SK-N-SH treated with all-trans-retinoic acid at 6 μM for 48 hours (cell line): Measurements from ENCODE around the gene SVIL.

ENCODE experiments used
- ARNTL ChIP-seq: fragments of 450-650 bp; formaldehyde crosslinking; IDR thresholded peaks from 2 replicates; pipeline ENCODE4 v1.5.0; 2020; ENCODE audit warnings: low read depth, mild to moderate bottlenecking, moderate library complexity, borderline replicate concordance
- BACH2 ChIP-seq: fragments of 250-450 bp; sonication (Bioruptor Pico); IDR thresholded peaks from 2 replicates; pipeline ENCODE4 v1.9.0; 2021; ENCODE audit warnings: mild to moderate bottlenecking, borderline replicate concordance
- CREB5 ChIP-seq: fragments of 250-450 bp; sonication (Bioruptor Pico); IDR thresholded peaks from 2 replicates; pipeline ENCODE4 v1.5.1; 2020; ENCODE audit warnings: low read depth, mild to moderate bottlenecking, moderate library complexity
- CSRNP3 ChIP-seq: fragments of 250-450 bp; sonication (Bioruptor Pico); IDR thresholded peaks from 2 replicates; pipeline ENCODE4 v1.5.1; 2021; ENCODE audit warnings: mild to moderate bottlenecking, moderate library complexity
- GLIS3 ChIP-seq: fragments of 250-450 bp; sonication (Bioruptor Pico); IDR thresholded peaks from 2 replicates; pipeline ENCODE4 v1.5.0; 2020; ENCODE audit warnings: mild to moderate bottlenecking, moderate library complexity
- ISL1 ChIP-seq: fragments of 250-450 bp; sonication (Bioruptor Pico); IDR thresholded peaks from 2 replicates; pipeline ENCODE4 v2.1.2; 2022; ENCODE audit warnings: mild to moderate bottlenecking, moderate library complexity
- PPARA ChIP-seq: fragments of 250-450 bp; sonication (Bioruptor Pico); IDR thresholded peaks from 2 replicates; pipeline ENCODE4 v1.5.0; 2020; ENCODE audit warnings: mild to moderate bottlenecking, borderline replicate concordance
- TCF4 ChIP-seq: fragments of 250-450 bp; sonication (Bioruptor Pico); IDR thresholded peaks from 2 replicates; pipeline ENCODE4 v1.8.0; 2021; ENCODE audit warnings: mild to moderate bottlenecking, moderate library complexity, borderline replicate concordance
- ZC3H10 ChIP-seq: fragments of 250-450 bp; sonication (Bioruptor Pico); IDR thresholded peaks from 2 replicates; pipeline ENCODE4 v1.5.1; 2021; ENCODE audit warnings: mild to moderate bottlenecking, moderate library complexity
- ZFP30 ChIP-seq: fragments of 450-650 bp; formaldehyde crosslinking; IDR thresholded peaks from 2 replicates; pipeline ENCODE4 v1.5.0; 2022; ENCODE audit warnings: mild to moderate bottlenecking, moderate library complexity
- ZNF8 ChIP-seq: fragments of 450-650 bp; formaldehyde crosslinking; IDR thresholded peaks from 2 replicates; pipeline ENCODE4 v1.5.0; 2020; ENCODE audit warnings: mild to moderate bottlenecking, moderate library complexity
- TF ChIP-seq, protein P1 (sequence below): fragments of 250-450 bp; sonication (Bioruptor Pico); IDR thresholded peaks from 2 replicates; pipeline ENCODE4 v1.8.0; 2020; ENCODE audit warnings: mild to moderate bottlenecking, moderate library complexity, borderline replicate concordance

DNA sequence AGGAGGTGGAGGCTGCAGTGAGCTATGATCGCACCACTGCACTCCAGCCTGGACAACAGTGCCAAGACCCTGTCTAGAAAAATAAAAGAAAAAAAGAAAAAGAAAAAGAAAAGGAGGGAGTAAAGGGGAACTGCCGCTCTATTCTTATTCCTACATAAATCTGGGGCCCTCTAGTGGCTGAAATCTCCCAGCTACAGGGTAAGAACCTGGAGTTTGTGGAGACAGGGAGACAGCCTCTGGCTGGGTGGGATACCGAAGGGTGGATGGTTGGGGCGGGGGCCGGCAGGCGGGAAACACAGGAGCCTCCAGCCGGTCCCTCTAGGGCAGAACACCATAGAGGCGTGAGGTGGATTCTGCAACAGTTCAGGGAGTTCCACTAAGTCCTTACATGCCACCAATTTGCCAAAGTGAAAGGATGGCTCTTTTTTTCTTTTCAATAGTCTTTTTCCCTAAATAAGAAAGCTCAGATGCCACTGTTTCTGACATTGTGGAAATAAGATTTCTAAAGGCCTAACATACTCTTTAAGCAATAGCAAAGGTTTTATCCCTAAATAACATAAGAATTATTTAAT is 117.3 kb downstream of the SVIL start:
- TF ChIP-seq, protein P1, sequence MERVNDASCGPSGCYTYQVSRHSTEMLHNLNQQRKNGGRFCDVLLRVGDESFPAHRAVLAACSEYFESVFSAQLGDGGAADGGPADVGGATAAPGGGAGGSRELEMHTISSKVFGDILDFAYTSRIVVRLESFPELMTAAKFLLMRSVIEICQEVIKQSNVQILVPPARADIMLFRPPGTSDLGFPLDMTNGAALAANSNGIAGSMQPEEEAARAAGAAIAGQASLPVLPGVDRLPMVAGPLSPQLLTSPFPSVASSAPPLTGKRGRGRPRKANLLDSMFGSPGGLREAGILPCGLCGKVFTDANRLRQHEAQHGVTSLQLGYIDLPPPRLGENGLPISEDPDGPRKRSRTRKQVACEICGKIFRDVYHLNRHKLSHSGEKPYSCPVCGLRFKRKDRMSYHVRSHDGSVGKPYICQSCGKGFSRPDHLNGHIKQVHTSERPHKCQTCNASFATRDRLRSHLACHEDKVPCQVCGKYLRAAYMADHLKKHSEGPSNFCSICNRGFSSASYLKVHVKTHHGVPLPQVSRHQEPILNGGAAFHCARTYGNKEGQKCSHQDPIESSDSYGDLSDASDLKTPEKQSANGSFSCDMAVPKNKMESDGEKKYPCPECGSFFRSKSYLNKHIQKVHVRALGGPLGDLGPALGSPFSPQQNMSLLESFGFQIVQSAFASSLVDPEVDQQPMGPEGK = no peak
- TF ChIP-seq ZFP30 (CRISPR knock-in tag) (no peak), CREB5 (CRISPR knock-in tag) (no peak), PPARA (CRISPR knock-in tag) (no peak), ISL1 (CRISPR knock-in tag) (no peak), ARNTL (no peak), GLIS3 (CRISPR knock-in tag) (no peak), CSRNP3 (CRISPR knock-in tag) (no peak), TCF4 (CRISPR knock-in tag) (no peak), ZNF8 (no peak), ZC3H10 (CRISPR knock-in tag) (no peak), BACH2 (CRISPR knock-in tag) (no peak)
